HFF-Myc (cell line): ENCODE measurements around the gene PPP1R3F.

Experiments
- DNase-seq: peaks from one replicate; pipeline ENCODE4 v3.0.0-alpha.2; 2011; ENCODE audit warnings: low read depth; ENCODE audit errors: extremely low read depth
- H3K4me3 ChIP-seq: replicated peaks from 2 replicates; pipeline ENCODE4 v1.5.1; 2011; ENCODE audit warnings: low read depth, mild to moderate bottlenecking, control low read depth, low read length
- TF ChIP-seq, protein P1 (sequence below): IDR thresholded peaks from 2 replicates; pipeline ENCODE4 v1.5.1; 2012; ENCODE audit warnings: mild to moderate bottlenecking, low read depth, low read length, control low read depth; ENCODE audit errors: missing control alignments

The PPP1R3F gene

DNA sequence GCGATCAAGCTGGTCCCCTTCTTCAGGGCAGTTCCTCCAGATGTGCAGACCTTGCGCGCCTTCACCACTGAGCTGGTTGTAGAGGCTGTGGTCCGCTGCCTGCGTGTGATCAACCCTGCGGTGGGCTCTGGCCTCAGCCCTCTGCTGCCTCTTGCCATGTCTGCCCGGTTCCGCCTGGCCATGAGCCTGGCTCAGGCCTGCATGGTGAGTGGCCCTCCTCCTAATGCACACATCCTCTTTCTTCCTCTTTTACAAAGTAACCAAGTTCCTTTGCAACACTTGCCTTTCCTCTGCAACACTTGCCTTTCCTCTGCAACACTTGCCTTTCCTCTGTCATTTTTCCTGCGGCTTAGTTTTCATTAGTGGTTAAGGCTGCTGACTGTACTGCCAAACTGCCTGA lies 32.5 kb upstream of the PPP1R3F start:
- TF ChIP-seq, protein P1, sequence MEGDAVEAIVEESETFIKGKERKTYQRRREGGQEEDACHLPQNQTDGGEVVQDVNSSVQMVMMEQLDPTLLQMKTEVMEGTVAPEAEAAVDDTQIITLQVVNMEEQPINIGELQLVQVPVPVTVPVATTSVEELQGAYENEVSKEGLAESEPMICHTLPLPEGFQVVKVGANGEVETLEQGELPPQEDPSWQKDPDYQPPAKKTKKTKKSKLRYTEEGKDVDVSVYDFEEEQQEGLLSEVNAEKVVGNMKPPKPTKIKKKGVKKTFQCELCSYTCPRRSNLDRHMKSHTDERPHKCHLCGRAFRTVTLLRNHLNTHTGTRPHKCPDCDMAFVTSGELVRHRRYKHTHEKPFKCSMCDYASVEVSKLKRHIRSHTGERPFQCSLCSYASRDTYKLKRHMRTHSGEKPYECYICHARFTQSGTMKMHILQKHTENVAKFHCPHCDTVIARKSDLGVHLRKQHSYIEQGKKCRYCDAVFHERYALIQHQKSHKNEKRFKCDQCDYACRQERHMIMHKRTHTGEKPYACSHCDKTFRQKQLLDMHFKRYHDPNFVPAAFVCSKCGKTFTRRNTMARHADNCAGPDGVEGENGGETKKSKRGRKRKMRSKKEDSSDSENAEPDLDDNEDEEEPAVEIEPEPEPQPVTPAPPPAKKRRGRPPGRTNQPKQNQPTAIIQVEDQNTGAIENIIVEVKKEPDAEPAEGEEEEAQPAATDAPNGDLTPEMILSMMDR: no peak
- DNase-seq: no peak
- no peak overlapping the region for H3K4me3 ChIP-seq

DNA sequence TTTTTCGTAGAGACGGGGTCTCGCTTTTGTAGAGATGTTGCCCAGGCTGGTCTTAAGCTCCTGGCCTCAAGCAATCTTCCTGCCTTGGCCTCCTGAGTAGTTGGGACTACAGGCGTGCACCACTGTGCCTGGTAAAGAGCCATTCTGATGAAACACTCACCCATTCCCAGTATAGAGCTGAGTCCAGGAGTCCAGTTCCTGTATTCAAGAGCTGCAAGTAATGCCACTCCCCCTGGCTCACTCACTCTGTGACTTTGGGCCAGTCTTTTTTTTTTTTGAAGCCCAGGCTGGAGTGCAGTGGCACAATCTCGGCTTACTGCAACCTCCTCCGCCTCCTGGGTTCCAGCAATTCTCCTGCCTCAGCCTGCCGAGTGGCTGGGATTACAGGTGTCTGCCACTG lies 30.9 kb upstream of the PPP1R3F start:
- no peak for DNase-seq
- TF ChIP-seq, protein P1: no peak
- no peak overlapping the region for H3K4me3 ChIP-seq

DNA sequence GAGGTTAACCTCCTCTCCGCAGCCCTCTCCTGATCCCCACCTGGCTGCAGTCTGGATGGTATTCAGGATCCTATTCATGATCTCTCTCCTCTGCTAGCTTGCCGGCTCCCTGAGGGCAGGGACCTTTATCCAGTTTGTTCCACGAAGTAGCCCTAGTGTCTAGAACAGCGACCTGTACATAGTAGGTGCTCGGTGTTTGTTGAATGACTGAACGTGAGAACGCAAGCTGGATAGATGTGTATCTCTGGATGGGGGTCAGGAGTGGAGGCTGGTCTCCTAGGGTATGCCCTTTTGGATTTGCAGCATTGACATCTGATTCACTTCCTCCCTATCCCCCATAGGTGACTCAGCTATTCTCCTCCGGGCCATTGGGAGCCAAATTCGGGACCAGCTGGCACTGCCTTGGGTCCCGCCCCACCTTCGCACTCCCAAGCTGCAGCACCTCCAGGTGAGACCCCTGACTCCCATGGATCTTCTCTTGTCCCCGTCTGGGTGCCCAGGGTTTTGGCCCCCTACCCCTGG lies 27.0 kb upstream of the PPP1R3F start:
- TF ChIP-seq, protein P1: no peak
- H3K4me3 ChIP-seq: no peak overlapping the region
- no peak for DNase-seq

DNA sequence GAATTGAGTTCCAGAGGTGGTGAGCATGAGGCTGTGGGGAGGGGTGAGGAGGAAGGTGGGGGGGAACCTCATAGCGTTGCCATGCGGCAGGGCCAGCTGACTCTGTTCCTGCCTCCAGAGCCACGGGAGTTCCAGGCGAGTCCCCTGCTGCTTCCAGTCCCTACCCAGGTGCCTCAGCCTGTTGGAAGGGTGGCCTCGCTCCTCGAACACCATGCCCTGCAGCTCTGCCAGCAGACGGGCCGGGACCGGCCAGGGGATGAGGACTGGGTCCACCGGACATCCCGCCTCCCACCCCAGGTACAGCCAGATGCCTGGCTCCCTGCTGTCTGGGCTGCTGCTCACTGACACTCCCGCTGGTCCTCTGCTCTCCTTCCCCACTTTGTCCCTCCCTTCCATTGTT lies 26.4 kb upstream of the PPP1R3F start:
- TF ChIP-seq, protein P1: no peak
- DNase-seq: no peak
- no peak overlapping the region for H3K4me3 ChIP-seq

DNA sequence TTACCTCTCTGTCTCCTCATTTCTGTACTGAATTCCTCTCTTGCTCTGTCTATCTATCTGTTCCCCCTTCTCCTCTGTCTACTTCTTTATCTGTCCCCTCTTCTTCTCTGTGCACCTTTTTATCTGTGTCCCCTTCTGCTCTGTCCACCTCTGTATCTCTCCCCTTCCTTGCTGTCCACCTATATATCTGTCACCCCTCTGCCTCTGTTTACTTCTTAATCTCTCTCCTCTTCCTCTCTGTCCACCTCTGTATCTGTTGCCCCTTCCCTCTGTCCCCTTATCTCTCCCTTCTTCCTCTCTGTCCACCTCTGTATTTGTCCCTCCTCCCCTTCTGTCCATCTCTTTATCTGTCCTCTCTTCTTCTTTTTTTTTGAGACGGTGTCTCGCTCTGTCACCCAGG lies 25.4 kb upstream of the PPP1R3F start:
- no peak overlapping the region for H3K4me3 ChIP-seq

DNA sequence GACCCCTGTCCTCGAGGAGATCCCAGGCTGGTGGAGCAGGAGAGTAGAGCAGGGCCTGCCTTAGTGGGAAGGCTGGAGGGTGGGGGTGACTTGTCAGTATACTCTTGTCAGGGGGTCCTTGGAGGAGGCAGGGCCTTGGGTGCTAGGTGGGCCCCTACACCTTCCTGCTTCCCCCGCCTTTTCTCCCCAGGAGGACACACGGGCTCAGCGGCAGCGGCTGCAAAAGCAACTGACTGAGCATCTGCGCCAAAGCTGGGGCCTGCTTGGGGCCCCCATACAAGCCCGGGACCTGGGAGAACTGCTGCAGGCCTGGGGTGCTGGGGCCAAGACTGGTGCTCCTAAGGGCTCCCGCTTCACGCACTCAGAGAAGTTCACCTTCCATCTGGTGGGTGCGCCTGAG lies 23.1 kb upstream of the PPP1R3F start:
- H3K4me3 ChIP-seq: no peak overlapping the region
- DNase-seq: no peak
- TF ChIP-seq, protein P1: no peak

More for the DNA sequence above, 25.4 kb upstream of the PPP1R3F start:
- no peak for DNase-seq
- TF ChIP-seq, protein P1: no peak

DNA sequence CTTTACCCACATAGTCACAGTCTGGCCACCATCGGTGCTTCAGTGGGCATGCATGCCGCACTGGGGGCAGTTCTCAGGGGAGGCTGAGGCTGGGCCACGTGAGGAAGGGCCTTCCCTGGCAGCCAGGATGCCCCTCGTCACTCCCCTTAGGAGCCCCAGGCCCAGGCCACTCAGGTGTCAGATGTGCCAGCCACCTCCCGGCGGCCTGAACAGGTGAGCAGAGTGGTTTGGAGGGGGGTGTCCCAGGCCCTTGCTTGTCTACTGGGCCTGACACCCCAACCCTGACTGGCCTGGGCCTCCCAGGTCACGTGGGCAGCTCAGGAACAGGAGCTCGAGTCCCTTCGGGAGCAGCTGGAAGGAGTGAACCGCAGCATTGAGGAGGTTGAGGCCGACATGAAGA lies 22.2 kb upstream of the PPP1R3F start:
- no peak for DNase-seq
- TF ChIP-seq, protein P1: no peak
- H3K4me3 ChIP-seq: no peak overlapping the region
